ENCODE measurements around the gene AKAP8L.

The AKAP8L gene

DNA sequence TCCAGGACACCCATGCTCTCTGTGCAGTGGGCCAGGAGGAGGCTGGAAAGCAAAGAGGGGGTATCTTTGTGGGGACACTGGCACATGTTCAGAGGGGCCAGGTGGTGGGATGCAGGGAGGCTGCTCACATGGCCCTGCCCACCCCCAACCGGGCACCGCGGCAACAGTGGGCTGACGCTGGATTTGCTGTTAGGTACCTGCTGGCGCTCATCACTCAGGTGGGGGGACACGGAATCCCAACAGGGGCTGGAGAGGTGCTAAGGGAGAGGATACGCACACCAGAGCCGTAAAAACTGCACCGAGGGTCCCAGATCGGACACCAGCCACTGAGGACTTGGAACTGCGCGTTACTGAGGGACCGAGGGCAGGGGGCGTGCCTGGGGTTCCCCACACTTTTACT, 19.2 kb downstream of the AKAP8L start:
- TF ChIP-seq, protein P1, sequence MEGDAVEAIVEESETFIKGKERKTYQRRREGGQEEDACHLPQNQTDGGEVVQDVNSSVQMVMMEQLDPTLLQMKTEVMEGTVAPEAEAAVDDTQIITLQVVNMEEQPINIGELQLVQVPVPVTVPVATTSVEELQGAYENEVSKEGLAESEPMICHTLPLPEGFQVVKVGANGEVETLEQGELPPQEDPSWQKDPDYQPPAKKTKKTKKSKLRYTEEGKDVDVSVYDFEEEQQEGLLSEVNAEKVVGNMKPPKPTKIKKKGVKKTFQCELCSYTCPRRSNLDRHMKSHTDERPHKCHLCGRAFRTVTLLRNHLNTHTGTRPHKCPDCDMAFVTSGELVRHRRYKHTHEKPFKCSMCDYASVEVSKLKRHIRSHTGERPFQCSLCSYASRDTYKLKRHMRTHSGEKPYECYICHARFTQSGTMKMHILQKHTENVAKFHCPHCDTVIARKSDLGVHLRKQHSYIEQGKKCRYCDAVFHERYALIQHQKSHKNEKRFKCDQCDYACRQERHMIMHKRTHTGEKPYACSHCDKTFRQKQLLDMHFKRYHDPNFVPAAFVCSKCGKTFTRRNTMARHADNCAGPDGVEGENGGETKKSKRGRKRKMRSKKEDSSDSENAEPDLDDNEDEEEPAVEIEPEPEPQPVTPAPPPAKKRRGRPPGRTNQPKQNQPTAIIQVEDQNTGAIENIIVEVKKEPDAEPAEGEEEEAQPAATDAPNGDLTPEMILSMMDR (IDR thresholded peaks at IDR 0.05), result no peak
- H3K27me3 ChIP-seq, result no peaks in the 10 kb centered on the region
- H3K27ac ChIP-seq, result no peak overlapping the region
- H3K9me3 ChIP-seq, result no peaks in the 10 kb centered on the region
- H3K4me3 ChIP-seq (ENCODE audit: low read depth in 1 of 2, low read length in 1 of 2), result no peak overlapping the region
- no peaks in the 10 kb centered on the region for H3K4me1 ChIP-seq (ENCODE audit: control insufficient read depth in 1 of 2, insufficient read depth in 1 of 2, low read depth in 1 of 2, low read length in 1 of 2)
- peaks cover 95% of the 10 kb centered on the region for H3K36me3 ChIP-seq

DNA sequence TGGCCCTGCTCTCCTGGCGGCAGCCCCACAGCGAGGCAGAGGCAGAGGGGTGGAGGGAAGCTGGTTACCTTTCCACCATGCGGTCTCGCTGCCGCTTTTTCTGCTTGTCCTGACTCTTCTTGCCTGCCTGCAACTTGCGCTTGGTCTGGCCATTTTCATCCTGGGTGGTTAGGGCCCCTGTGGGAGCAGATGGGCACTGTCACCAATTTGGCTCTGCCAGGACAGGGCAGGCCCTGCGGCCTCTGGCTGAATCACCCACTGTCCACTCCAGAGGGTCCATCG, 19.6 kb downstream of the AKAP8L start:
- Histone ChIP-seq H3K36me3 (peaks cover 95% of the 10 kb centered on the region), H3K9me3 (no peaks in the 10 kb centered on the region), H3K4me1 (ENCODE audit: control insufficient read depth in 1 of 2, insufficient read depth in 1 of 2, low read depth in 1 of 2, low read length in 1 of 2) (no peaks in the 10 kb centered on the region), H3K27me3 (no peaks in the 10 kb centered on the region), H3K4me3 (ENCODE audit: low read depth in 1 of 2, low read length in 1 of 2) (no peak overlapping the region), H3K27ac (no peak overlapping the region)
- TF ChIP-seq, protein P1 (IDR thresholded peaks at IDR 0.05), result no peak

DNA sequence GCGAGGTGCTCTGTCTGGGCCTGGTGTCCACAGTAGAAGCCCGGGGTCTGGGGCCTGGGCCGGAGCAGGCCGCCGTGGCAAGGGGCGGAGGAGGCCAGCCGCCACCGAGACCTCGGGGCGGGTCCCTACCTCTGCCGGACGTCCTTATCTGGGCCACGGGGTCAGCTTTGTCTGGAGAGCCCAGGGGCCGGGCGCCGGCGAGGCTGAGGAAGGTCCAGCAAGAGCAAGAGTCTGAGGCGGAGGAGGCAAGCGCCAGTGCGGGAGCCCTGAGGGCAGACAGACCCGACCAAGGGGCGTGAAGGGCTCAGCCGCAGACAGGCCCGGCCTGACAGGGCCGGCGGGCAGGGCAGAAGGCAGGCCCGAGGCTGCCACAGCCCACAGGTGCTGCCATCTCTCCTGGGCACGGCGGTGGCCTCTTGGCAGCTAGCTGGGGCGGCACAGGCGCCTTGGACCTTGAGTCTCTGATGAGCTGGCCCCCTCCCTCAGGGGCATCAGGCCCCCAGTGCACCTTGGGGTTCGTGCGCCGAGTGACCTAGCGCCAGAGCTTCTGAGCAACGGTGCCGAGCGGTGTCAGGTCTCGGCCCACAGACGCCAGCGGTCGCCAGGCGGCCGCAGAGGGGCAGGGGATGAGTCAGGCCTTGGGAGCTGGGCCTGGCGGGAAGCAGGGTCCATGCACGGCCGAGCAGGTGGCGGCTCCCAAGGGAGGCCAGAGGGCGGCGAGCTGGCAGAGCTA, 20.1 kb downstream of the AKAP8L start:
- TF ChIP-seq, protein P1 (IDR thresholded peaks at IDR 0.05), result no peak
- Histone ChIP-seq H3K27me3 (no peaks in the 10 kb centered on the region), H3K27ac (no peak overlapping the region), H3K9me3 (no peaks in the 10 kb centered on the region), H3K36me3 (peaks cover 94% of the 10 kb centered on the region), H3K4me1 (ENCODE audit: control insufficient read depth in 1 of 2, insufficient read depth in 1 of 2, low read depth in 1 of 2, low read length in 1 of 2) (no peaks in the 10 kb centered on the region), H3K4me3 (ENCODE audit: low read depth in 1 of 2, low read length in 1 of 2) (no peak overlapping the region)

DNA sequence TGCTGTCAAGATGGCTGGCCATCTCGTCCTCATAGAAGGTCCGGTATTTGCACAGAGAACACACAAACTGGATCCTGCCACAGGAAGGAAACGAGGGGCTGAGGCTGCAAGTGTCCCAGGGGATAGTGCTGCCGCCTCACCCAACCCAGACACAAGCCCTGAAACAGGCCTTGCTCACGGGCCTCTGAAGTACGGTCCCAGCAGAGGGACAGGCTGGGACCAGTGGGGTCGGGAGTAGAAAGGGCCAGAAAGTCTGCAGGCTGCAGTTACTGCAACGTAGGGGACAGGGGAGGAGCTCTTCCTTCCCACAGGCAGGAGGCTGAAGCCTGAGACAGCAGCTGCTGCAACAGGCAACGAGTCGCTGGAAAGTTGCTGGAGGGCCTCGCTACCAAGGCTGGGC, 21.0 kb downstream of the AKAP8L start:
- H3K36me3 ChIP-seq, result peaks cover 92% of the 10 kb centered on the region
- TF ChIP-seq, protein P1 (IDR thresholded peaks at IDR 0.05), result no peak

DNA sequence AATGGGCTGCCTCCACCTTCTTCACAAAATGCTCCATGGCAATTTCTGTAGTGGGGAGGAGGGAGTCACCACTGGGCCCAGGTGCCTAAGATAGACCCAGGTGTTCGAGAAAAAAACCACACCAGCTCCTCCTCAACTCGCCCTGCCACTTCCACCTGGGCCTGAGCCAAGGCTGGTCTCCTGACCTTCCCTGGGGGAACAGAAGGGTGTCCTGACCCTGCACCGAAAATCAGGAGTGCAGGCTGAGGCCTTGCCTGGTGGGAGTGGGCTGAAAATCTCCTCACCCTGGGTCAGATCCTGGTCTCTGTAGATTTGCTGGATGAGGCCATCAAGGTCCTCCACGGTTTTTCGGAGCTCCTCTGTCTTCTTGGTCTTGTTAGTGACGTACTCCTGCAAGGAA, 21.6 kb downstream of the AKAP8L start:
- no peaks in the 10 kb centered on the region for H3K27me3 ChIP-seq
- H3K36me3 ChIP-seq, result peaks cover 91% of the 10 kb centered on the region

More for the DNA sequence above, 21.0 kb downstream of the AKAP8L start:
- Histone ChIP-seq H3K27me3 (no peaks in the 10 kb centered on the region), H3K4me1 (ENCODE audit: control insufficient read depth in 1 of 2, insufficient read depth in 1 of 2, low read depth in 1 of 2, low read length in 1 of 2) (no peaks in the 10 kb centered on the region), H3K9me3 (no peaks in the 10 kb centered on the region), H3K27ac (no peak overlapping the region), H3K4me3 (ENCODE audit: low read depth in 1 of 2, low read length in 1 of 2) (no peak overlapping the region)

More for the DNA sequence above, 21.6 kb downstream of the AKAP8L start:
- TF ChIP-seq, protein P1 (IDR thresholded peaks at IDR 0.05), result no peak
- no peaks in the 10 kb centered on the region for H3K4me1 ChIP-seq (ENCODE audit: control insufficient read depth in 1 of 2, insufficient read depth in 1 of 2, low read depth in 1 of 2, low read length in 1 of 2)
- H3K9me3 ChIP-seq, result no peaks in the 10 kb centered on the region
- H3K4me3 ChIP-seq (ENCODE audit: low read depth in 1 of 2, low read length in 1 of 2), result no peak overlapping the region
- H3K27ac ChIP-seq, result no peak overlapping the region

Measured in neutrophil (primary cell).